22Rv1 (cell line): Measurements from ENCODE around the gene NUAK1.

Source experiments
- ZFX ChIP-seq: fragments of 450-650 bp; IDR thresholded peaks from 2 replicates; pipeline ENCODE4 v1.6.1; 2017; ENCODE audit warnings: antibody characterized with exemption, borderline replicate concordance
- TF ChIP-seq, protein P1 (sequence below): fragments of 450-650 bp; IDR thresholded peaks from 2 replicates; pipeline ENCODE4 v1.5.1; 2017; ENCODE audit warnings: mild to moderate bottlenecking

DNA sequence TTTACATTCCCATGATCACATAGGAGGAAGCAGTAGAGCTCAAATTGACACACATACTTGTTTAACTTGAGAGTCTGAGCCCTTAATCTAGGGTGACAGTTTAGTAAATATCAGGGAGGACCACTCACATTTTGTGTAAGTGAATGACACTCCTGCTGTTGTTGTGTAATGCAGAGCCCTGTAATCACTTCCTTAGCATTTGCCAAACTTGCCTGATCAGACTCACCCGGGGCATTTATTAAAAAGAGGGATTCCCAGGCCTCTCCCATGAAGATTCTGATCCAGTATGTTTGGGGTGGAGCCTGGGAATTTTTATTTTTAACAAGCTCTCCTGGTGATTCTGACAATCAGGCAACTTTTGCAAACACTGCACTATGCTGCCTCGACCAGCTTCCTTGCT lies 119.6 kb downstream of the NUAK1 start:
- TF ChIP-seq, protein P1, sequence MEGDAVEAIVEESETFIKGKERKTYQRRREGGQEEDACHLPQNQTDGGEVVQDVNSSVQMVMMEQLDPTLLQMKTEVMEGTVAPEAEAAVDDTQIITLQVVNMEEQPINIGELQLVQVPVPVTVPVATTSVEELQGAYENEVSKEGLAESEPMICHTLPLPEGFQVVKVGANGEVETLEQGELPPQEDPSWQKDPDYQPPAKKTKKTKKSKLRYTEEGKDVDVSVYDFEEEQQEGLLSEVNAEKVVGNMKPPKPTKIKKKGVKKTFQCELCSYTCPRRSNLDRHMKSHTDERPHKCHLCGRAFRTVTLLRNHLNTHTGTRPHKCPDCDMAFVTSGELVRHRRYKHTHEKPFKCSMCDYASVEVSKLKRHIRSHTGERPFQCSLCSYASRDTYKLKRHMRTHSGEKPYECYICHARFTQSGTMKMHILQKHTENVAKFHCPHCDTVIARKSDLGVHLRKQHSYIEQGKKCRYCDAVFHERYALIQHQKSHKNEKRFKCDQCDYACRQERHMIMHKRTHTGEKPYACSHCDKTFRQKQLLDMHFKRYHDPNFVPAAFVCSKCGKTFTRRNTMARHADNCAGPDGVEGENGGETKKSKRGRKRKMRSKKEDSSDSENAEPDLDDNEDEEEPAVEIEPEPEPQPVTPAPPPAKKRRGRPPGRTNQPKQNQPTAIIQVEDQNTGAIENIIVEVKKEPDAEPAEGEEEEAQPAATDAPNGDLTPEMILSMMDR: no peak
- TF ChIP-seq ZFX: no peak
